ES-I3 (cell line): ENCODE measurements around the gene ADGRL3.
"Not testable (repeated sequence)": the region's sequence is repeated elsewhere in the genome, so short reads cannot be mapped to it uniquely, and the experiment has no call there.

ENCODE experiments used
- H3K36me3 ChIP-seq: 2 replicates; pipeline ENCODE4 v1.6.1; 2013; ENCODE audit warnings: mild to moderate bottlenecking, low read length, control low read depth, moderate library complexity; ENCODE audit not compliant: insufficient read depth
- H3K4me1 ChIP-seq: 2 replicates; pipeline ENCODE4 v1.6.1; 2013; ENCODE audit warnings: mild to moderate bottlenecking, control low read depth, low read length; ENCODE audit not compliant: insufficient read depth
- H3K9ac ChIP-seq: 2 replicates; pipeline ENCODE4 v1.6.1; 2013; ENCODE audit warnings: low read depth, mild to moderate bottlenecking, low read length, moderate library complexity
- H3K9me3 ChIP-seq: 2 replicates; pipeline ENCODE4 v1.6.1; 2013; ENCODE audit warnings: mild to moderate bottlenecking, low read length, moderate library complexity; ENCODE audit not compliant: control insufficient read depth, insufficient read depth

The ADGRL3 gene

GRCh38 chr4:61588621-61589402 is 388.7 kb downstream of the ADGRL3 start:
- Histone ChIP-seq H3K36me3 (no peaks in the 10 kb centered on the region), H3K9ac (no peak overlapping the region), H3K4me1 (peaks cover 4% of the 10 kb centered on the region; the same call in 1 of the 2 replicates), H3K9me3 (no peaks in the 10 kb centered on the region)

GRCh38 chr4:61590881-61591280 is 390.8 kb downstream of the ADGRL3 start:
- Histone ChIP-seq H3K36me3 (no peaks in the 10 kb centered on the region), H3K4me1 (no peaks in the 10 kb centered on the region)

GRCh38 chr4:61596606-61597340 is 396.6 kb downstream of the ADGRL3 start:
- Histone ChIP-seq H3K9ac (no peak overlapping the region), H3K9me3 (no peaks in the 10 kb centered on the region), H3K4me1 (no peaks in the 10 kb centered on the region), H3K36me3 (no peaks in the 10 kb centered on the region)

More at GRCh38 chr4:61590881-61591280, 390.8 kb downstream of the ADGRL3 start:
- H3K9ac ChIP-seq: no peak overlapping the region
- H3K9me3 ChIP-seq: no peaks in the 10 kb centered on the region

GRCh38 chr4:61603086-61603485 is 403.0 kb downstream of the ADGRL3 start:
- H3K9ac ChIP-seq: no peak overlapping the region
- no peaks in the 10 kb centered on the region for H3K36me3 ChIP-seq
- H3K9me3 ChIP-seq: no peaks in the 10 kb centered on the region
- H3K4me1 ChIP-seq: no peaks in the 10 kb centered on the region

GRCh38 chr4:61604054-61604453 is 403.9 kb downstream of the ADGRL3 start:
- H3K36me3 ChIP-seq: no peaks in the 10 kb centered on the region

GRCh38 chr4:61605984-61606383 is 405.9 kb downstream of the ADGRL3 start:
- Histone ChIP-seq H3K9ac (no peak overlapping the region), H3K9me3 (no peaks in the 10 kb centered on the region), H3K4me1 (no peaks in the 10 kb centered on the region), H3K36me3 (no peaks in the 10 kb centered on the region)

More at GRCh38 chr4:61604054-61604453, 403.9 kb downstream of the ADGRL3 start:
- H3K9me3 ChIP-seq: no peaks in the 10 kb centered on the region
- no peak overlapping the region for H3K9ac ChIP-seq
- H3K4me1 ChIP-seq: no peaks in the 10 kb centered on the region

- Histone ChIP-seq H3K36me3 (no peaks in the 10 kb centered on the region), H3K9me3 (no peaks in the 10 kb centered on the region), H3K9ac (no peak overlapping the region), H3K4me1 (no peaks in the 10 kb centered on the region; the same call in 1 of the 2 replicates)
Observed at GRCh38 chr4:61614231-61614630, 414.1 kb downstream of the ADGRL3 start.

- Histone ChIP-seq H3K36me3 (no peaks in the 10 kb centered on the region), H3K4me1 (no peaks in the 10 kb centered on the region), H3K9me3 (no peaks in the 10 kb centered on the region), H3K9ac (no peak overlapping the region)
Observed at GRCh38 chr4:61619528-61619927, 419.4 kb downstream of the ADGRL3 start.

- Histone ChIP-seq H3K36me3 (no peaks in the 10 kb centered on the region), H3K9ac (no peak overlapping the region), H3K9me3 (no peaks in the 10 kb centered on the region; the same call in 1 of the 2 replicates), H3K4me1 (no peaks in the 10 kb centered on the region)
Observed at GRCh38 chr4:61628282-61628681, 428.2 kb downstream of the ADGRL3 start.

GRCh38 chr4:61628727-61629126 is 428.6 kb downstream of the ADGRL3 start:
- H3K4me1 ChIP-seq: no peaks in the 10 kb centered on the region
- H3K9ac ChIP-seq: no peak overlapping the region
- H3K9me3 ChIP-seq: no peaks in the 10 kb centered on the region; the same call in 1 of the 2 replicates
- no peaks in the 10 kb centered on the region for H3K36me3 ChIP-seq

GRCh38 chr4:61630548-61630947 is 430.4 kb downstream of the ADGRL3 start:
- Histone ChIP-seq H3K9ac (no peak overlapping the region), H3K4me1 (no peaks in the 10 kb centered on the region), H3K36me3 (no peaks in the 10 kb centered on the region), H3K9me3 (no peaks in the 10 kb centered on the region; the same call in 1 of the 2 replicates)

- Histone ChIP-seq H3K9ac (no peak overlapping the region), H3K36me3 (no peaks in the 10 kb centered on the region), H3K4me1 (no peaks in the 10 kb centered on the region), H3K9me3 (no peaks in the 10 kb centered on the region)
Observed at GRCh38 chr4:61638591-61638990, 438.5 kb downstream of the ADGRL3 start.

GRCh38 chr4:61646746-61647350 is 446.7 kb downstream of the ADGRL3 start:
- peak overlapping the region; percentile 30; the same call in 1 of the 2 replicates for H3K9ac ChIP-seq
- not testable (repeated sequence) for H3K4me1 ChIP-seq, H3K9me3 ChIP-seq, H3K36me3 ChIP-seq

GRCh38 chr4:61648264-61648663 is 448.1 kb downstream of the ADGRL3 start:
- no peaks in the 10 kb centered on the region; the same call in 1 of the 2 replicates for H3K4me1 ChIP-seq
- no peaks in the 10 kb centered on the region for H3K9me3 ChIP-seq
- no peak overlapping the region for H3K9ac ChIP-seq

More at GRCh38 chr4:61648264-61648663, 448.1 kb downstream of the ADGRL3 start:
- H3K36me3 ChIP-seq: no peaks in the 10 kb centered on the region
